Mucosa of descending colon (tissue), 3 donors: ENCODE data around the gene MAP3K9. TPM values are rescaled to one million over a fixed set of nuclear protein-coding genes. Genes with fewer than 3 reads are reported as not detected.

Source experiments
- ATAC-seq: fragments of 200-7000 bp; cut with Tn5 transposase; one replicate; pipeline ENCODE4 v1.9.1; 2020; ENCODE audit warnings: mild to moderate bottlenecking, moderate library complexity
- DNase-seq, 3 donors: peaks; one replicate each; pipeline ENCODE4 v3.0.0-alpha.2; 2020
- H3K36me3 ChIP-seq: fragments of 200-600 bp; one replicate; pipeline ENCODE4 v1.8.0; 2021; ENCODE audit warnings: low read depth, mild to moderate bottlenecking
- H3K4me1 ChIP-seq: fragments of 200-600 bp; one replicate; pipeline ENCODE4 v1.8.0; 2021; ENCODE audit warnings: low read depth, mild to moderate bottlenecking
- H3K4me3 ChIP-seq: fragments of 200-600 bp; one replicate; pipeline ENCODE4 v1.8.0; 2021; ENCODE audit warnings: mild to moderate bottlenecking
- H3K9me3 ChIP-seq: fragments of 200-600 bp; one replicate; pipeline ENCODE4 v1.8.0; 2021; ENCODE audit warnings: mild to moderate bottlenecking
- intact Hi-C, 2 donors: fragments of 100-400 bp; cut with DNase I in 1 of 2; cut with micrococcal nuclease in 1 of 2; formaldehyde crosslinking; loops; one replicate each; pipeline versions ENCODE4 v1.11.0 to v1.11.1; 2022; cut with DNase I, micrococcal nuclease
- total RNA-seq, 3 donors: library from RNA; stranded (reverse); fragmentation: NEBNext Ultra II Directional in 2 of 3; extraction: Animal tissue kit (Norgen Biotek cat#: 25700) in 2 of 3; gene quantifications; one replicate each; pipeline versions ENCODE4 v1.2.1 to v1.2.4, GENCODE V29; 2021 to 2023
- TF ChIP-seq, protein P1 (sequence below): fragments of 200-600 bp; IDR thresholded peaks from one replicate; pipeline ENCODE4 v1.8.0; 2022; ENCODE audit warnings: antibody characterized with exemption, mild to moderate bottlenecking
- donor health status: DM: no; HTN: no; CAD: no; lungs with moderate emphysema.
- donor health status: DM: no; HTN: no; CAD: no.
- donor health status: DM: no; HTN: yes; CAD: no.

MAP3K9 gene
- total RNA-seq, 3 donors from 2014 or later, result 5.7 to 9.3 (median 8.8) TPM

DNA sequence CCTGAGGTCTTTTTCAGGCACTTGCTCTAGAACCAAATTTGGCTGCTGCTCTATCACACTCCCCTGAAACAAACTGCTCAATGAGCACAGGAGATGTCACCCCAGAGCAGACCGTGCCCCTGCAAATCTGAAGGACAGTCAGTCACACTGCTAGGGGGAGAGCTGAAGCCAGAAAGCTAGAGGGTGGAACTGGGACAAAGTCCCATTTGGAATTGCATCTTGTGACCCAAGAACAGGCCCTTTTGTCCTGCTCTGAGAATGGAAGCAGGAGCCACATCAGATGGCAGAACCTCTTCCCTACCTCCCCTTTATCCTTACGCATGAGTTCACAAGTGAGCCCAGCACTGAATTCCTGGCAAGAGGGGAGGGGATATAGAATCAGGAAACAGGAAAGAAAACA, 64.7 kb downstream of the MAP3K9 start:
- H3K4me1 ChIP-seq, result no peaks in the 10 kb centered on the region
- H3K9me3 ChIP-seq, result no peaks in the 10 kb centered on the region
- DNase-seq (no peak), ATAC-seq (no peak)
- TF ChIP-seq, protein P1, sequence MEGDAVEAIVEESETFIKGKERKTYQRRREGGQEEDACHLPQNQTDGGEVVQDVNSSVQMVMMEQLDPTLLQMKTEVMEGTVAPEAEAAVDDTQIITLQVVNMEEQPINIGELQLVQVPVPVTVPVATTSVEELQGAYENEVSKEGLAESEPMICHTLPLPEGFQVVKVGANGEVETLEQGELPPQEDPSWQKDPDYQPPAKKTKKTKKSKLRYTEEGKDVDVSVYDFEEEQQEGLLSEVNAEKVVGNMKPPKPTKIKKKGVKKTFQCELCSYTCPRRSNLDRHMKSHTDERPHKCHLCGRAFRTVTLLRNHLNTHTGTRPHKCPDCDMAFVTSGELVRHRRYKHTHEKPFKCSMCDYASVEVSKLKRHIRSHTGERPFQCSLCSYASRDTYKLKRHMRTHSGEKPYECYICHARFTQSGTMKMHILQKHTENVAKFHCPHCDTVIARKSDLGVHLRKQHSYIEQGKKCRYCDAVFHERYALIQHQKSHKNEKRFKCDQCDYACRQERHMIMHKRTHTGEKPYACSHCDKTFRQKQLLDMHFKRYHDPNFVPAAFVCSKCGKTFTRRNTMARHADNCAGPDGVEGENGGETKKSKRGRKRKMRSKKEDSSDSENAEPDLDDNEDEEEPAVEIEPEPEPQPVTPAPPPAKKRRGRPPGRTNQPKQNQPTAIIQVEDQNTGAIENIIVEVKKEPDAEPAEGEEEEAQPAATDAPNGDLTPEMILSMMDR, result no peak
- no peak overlapping the region for H3K4me3 ChIP-seq
- H3K36me3 ChIP-seq, result no peaks in the 10 kb centered on the region
- intact Hi-C loops, result no loop called here

DNA sequence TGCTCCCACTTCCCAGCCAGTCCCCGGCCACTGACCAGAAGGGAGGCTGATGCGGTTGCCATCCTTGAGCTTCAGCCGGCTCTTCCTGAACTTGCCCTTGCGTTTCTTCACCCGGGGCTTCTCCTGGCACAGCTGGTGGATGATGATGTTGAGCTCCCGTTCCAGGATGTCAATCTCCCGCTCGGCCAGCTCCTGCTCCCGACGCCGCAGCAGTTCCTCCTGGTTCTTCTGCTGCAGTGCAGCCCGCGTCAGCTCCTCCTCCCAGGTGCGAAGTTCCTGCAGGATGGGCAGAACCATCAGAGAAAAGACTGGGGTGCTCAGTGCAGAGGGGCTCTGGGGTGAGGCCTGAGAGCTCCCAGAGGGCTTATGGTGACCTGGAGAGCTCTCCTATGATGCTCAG, 67.0 kb downstream of the MAP3K9 start:
- Histone ChIP-seq H3K4me3 (no peak overlapping the region), H3K36me3 (no peaks in the 10 kb centered on the region), H3K4me1 (no peaks in the 10 kb centered on the region), H3K9me3 (no peaks in the 10 kb centered on the region)
- intact Hi-C loops, result no loop called here
- DNase-seq, result no peak
- TF ChIP-seq, protein P1, result no peak
- ATAC-seq, result no peak

DNA sequence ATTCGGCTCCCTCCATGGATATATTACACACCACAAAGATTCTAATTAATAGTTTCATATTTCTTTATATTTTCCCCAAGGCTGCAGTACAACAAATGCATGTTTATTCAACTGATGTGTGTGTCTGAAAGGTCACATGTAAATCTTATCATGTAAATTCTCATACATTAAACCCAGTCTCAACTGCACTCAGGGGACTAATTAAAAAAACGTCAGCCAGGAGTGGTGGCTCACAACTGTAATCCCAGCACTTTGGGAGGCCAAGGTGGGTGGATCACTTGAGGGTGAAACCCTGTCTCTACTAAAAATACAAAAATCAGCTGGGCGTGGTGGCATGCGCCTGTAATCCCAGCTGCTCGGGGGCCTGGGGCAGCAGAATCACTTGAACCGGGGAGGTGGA, 67.8 kb downstream of the MAP3K9 start:
- intact Hi-C loops, result no loop called here
- Histone ChIP-seq H3K9me3 (no peaks in the 10 kb centered on the region), H3K4me3 (no peak overlapping the region), H3K36me3 (no peaks in the 10 kb centered on the region), H3K4me1 (no peaks in the 10 kb centered on the region)
- DNase-seq (no peak), ATAC-seq (no peak)
- TF ChIP-seq, protein P1, result no peak

DNA sequence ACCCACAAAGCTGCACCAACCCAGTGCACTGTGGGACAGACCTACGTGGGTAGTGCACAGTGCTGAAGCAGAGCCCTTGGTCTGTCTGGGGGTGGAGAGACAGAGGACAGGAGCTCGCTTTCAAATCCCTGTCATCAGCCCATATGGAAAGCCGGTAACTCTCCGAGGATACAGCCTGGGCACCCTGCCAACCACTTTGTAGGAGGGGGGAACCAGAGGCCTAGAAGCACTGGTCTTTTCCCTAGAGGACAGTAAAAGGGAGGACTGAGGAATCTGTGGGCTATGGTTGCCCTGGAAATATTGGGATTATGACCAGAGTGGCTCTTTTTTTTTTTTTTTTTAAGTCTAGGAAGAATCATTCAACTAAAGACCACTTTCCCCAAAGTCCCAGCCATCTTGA, 74.3 kb downstream of the MAP3K9 start:
- Histone ChIP-seq H3K4me3 (no peak overlapping the region), H3K4me1 (no peaks in the 10 kb centered on the region), H3K9me3 (no peaks in the 10 kb centered on the region), H3K36me3 (no peaks in the 10 kb centered on the region)
- intact Hi-C loops, result no loop called here
- TF ChIP-seq, protein P1, result no peak
- ATAC-seq (no peak), DNase-seq (no peak)

DNA sequence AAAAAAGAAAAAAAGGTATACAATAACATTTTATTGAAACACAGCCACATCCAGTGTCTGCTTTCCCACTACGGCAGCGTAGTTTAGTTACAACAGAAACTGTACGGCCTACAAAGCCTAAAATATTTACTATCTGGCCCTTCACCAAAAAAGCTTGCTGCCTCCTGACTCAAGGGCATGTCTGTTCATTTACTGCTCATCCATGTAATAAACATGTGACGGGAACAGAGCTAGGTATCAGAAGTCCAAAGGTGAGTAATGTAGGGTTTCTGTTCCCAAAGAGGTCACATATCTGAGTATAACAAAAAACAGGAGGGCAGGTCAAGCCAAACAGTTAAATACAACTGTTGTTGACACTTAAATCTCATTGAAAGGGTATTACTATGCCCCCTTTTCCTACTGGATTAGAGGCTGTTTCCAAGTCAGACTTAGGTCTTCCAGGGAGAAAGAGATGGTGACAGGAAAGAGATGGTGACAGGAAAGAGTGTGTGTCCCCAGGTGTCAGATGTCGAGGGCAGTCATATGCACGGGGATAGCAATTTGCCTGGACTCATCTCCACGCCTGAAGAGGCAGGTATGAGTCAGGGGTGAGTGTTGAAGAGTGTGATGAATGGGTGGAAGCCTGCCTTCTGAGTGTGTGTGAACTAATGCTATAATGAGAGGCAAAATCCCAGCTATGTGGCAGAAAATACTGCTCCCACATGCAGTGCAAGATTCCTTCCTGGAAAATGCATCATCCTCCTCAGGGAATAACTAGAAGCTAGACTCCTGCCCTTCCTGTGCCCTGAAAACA, 77.7 kb downstream of the MAP3K9 start:
- intact Hi-C loops, result no loop called here
- no peaks in the 10 kb centered on the region for H3K4me1 ChIP-seq
- no peaks in the 10 kb centered on the region for H3K9me3 ChIP-seq
- peak; percentile 31 for ATAC-seq
- H3K4me3 ChIP-seq, result no peak overlapping the region
- H3K36me3 ChIP-seq, result no peaks in the 10 kb centered on the region
- no peak for DNase-seq
- TF ChIP-seq, protein P1, result no peak
